ENCODE data around the gene OR14J1.

DNA sequence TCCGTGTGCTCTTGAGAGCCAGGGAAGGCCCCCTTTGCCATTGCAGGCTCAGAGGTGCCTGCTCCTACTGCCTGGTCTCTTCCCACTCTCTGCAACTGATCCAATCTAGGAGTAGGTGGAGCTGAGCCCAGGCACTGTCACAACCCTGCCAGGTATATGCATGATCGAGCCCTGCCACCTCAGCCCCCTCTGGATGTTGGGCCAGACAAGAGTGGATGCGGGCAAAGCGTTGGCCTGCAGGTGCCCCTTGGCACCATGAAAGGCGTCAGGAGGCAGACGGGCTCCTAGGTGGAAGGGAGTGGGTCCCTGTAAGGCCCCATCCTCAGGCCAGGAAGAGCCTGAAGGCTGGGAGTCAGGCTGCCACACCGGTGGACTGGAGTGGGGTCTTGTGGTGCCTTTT, 5.9 kb upstream of the OR14J1 start:
- TF ChIP-seq CTCF (IDR thresholded peaks at IDR 0.05) (no peak), POLR2A (IDR thresholded peaks at IDR 0.05) (no peak)
